Measurements from ENCODE around the gene SHPK.
A peak's percentile ranks its signal among the peaks of the same experiment; 100 is the strongest.
"Not testable (repeated sequence)": the region's sequence is repeated elsewhere in the genome, so short reads cannot be mapped to it uniquely, and the experiment has no call there.

SHPK gene

GRCh38 chr17:3565143-3565542 is 70.9 kb downstream of the SHPK start:
- Histone ChIP-seq H3K36me3 (replicated peaks; ENCODE audit: insufficient read depth, low read length) (no peaks in the 10 kb centered on the region), H3K27me3 (replicated peaks; ENCODE audit: insufficient read depth, low read length) (no peaks in the 10 kb centered on the region), H2AFZ (ENCODE audit: low read length) (no peak overlapping the region), H3K79me2 (ENCODE audit: low read length) (no peaks in the 10 kb centered on the region), H3K9ac (ENCODE audit: low read length) (no peak overlapping the region), H3K4me3 (ENCODE audit: low read length) (no peak overlapping the region), H3K9me2 (replicated peaks; ENCODE audit: insufficient read depth, low read length) (no peaks in the 10 kb centered on the region), H3K9me3 (replicated peaks; ENCODE audit: insufficient read depth, low read length) (no peaks in the 10 kb centered on the region), H3K4me1 (ENCODE audit: low read length) (peaks cover 5% of the 10 kb centered on the region; the same call in 1 of the 2 replicates), H4K20me1 (ENCODE audit: insufficient read depth, low read length) (no peaks in the 10 kb centered on the region), H3F3A (ENCODE audit: insufficient read depth, low read length) (no peaks in the 10 kb centered on the region; the same call in 1 of the 2 replicates), H3K4me2 (ENCODE audit: low read depth, low read length) (no peak overlapping the region), H3K27ac (ENCODE audit: low read length) (no peak overlapping the region)
- DNase-seq = no peak
- TF ChIP-seq EZH2 (optimal IDR thresholded peaks at IDR 0.05; ENCODE audit: low read depth, low read length) = no peak
- no peak for TF ChIP-seq EZH2phosphoT487 (IDR thresholded peaks at IDR 0.05; ENCODE audit: low read length)
- TF ChIP-seq CTCF (IDR thresholded peaks at IDR 0.05; ENCODE audit: low read length) = no peak

GRCh38 chr17:3564241-3564640 is 71.8 kb downstream of the SHPK start:
- not testable (repeated sequence) for H3F3A ChIP-seq (ENCODE audit: insufficient read depth, low read length); H3K9ac ChIP-seq (ENCODE audit: low read length); H3K36me3 ChIP-seq (replicated peaks; ENCODE audit: insufficient read depth, low read length); H4K20me1 ChIP-seq (ENCODE audit: insufficient read depth, low read length); DNase-seq; H3K27ac ChIP-seq (ENCODE audit: low read length); H3K79me2 ChIP-seq (ENCODE audit: low read length); H3K9me2 ChIP-seq (replicated peaks; ENCODE audit: insufficient read depth, low read length); H3K4me1 ChIP-seq (ENCODE audit: low read length); H2AFZ ChIP-seq (ENCODE audit: low read length); H3K4me3 ChIP-seq (ENCODE audit: low read length); H3K9me3 ChIP-seq (replicated peaks; ENCODE audit: insufficient read depth, low read length); H3K27me3 ChIP-seq (replicated peaks; ENCODE audit: insufficient read depth, low read length); H3K4me2 ChIP-seq (ENCODE audit: low read depth, low read length)

GRCh38 chr17:3559270-3559645 is 76.8 kb downstream of the SHPK start:
- H3K9me2 ChIP-seq (replicated peaks; ENCODE audit: insufficient read depth, low read length) = no peaks in the 10 kb centered on the region
- no peaks in the 10 kb centered on the region for H4K20me1 ChIP-seq (ENCODE audit: insufficient read depth, low read length)
- TF ChIP-seq CTCF (IDR thresholded peaks at IDR 0.05; ENCODE audit: low read length) (no peak), EZH2phosphoT487 (IDR thresholded peaks at IDR 0.05; ENCODE audit: low read length) (no peak), EZH2 (optimal IDR thresholded peaks at IDR 0.05; ENCODE audit: low read depth, low read length) (no peak)
- no peaks in the 10 kb centered on the region for H3K27me3 ChIP-seq (replicated peaks; ENCODE audit: insufficient read depth, low read length)
- H3K36me3 ChIP-seq (replicated peaks; ENCODE audit: insufficient read depth, low read length) = 0 out of 2 replicates have a peak, but pooled peaks cover 2% of the 10 kb centered on the region
- H3K9me3 ChIP-seq (replicated peaks; ENCODE audit: insufficient read depth, low read length) = no peaks in the 10 kb centered on the region
- DNase-seq = no peak
- peaks cover 16% of the 10 kb centered on the region for H3F3A ChIP-seq (ENCODE audit: insufficient read depth, low read length)
- H3K4me3 ChIP-seq (ENCODE audit: low read length) = peak overlapping the region; percentile 54
- peaks cover 25% of the 10 kb centered on the region for H3K4me1 ChIP-seq (ENCODE audit: low read length)
- peak overlapping the region; percentile 35; the same call in 1 of the 2 replicates for H2AFZ ChIP-seq (ENCODE audit: low read length)
- H3K79me2 ChIP-seq (ENCODE audit: low read length) = peaks cover 32% of the 10 kb centered on the region
- H3K27ac ChIP-seq (ENCODE audit: low read length) = peak overlapping the region; percentile 99
- peak overlapping the region; percentile 87 for H3K9ac ChIP-seq (ENCODE audit: low read length)
- peak overlapping the region; percentile 94 for H3K4me2 ChIP-seq (ENCODE audit: low read depth, low read length)

GRCh38 chr17:3558603-3559269 is 77.3 kb downstream of the SHPK start:
- Histone ChIP-seq H3K9me3 (replicated peaks; ENCODE audit: insufficient read depth, low read length) (no peaks in the 10 kb centered on the region), H3K36me3 (replicated peaks; ENCODE audit: insufficient read depth, low read length) (peaks cover 6% of the 10 kb centered on the region; the same call in 1 of the 2 replicates), H2AFZ (ENCODE audit: low read length) (peak overlapping the region; percentile 35; the same call in 1 of the 2 replicates), H3K79me2 (ENCODE audit: low read length) (peaks cover 37% of the 10 kb centered on the region), H3K27me3 (replicated peaks; ENCODE audit: insufficient read depth, low read length) (no peaks in the 10 kb centered on the region), H3K4me3 (ENCODE audit: low read length) (peak overlapping the region; percentile 54), H3K9me2 (replicated peaks; ENCODE audit: insufficient read depth, low read length) (no peaks in the 10 kb centered on the region), H3K4me2 (ENCODE audit: low read depth, low read length) (peak overlapping the region; percentile 94), H3F3A (ENCODE audit: insufficient read depth, low read length) (peaks cover 16% of the 10 kb centered on the region), H3K27ac (ENCODE audit: low read length) (peak overlapping the region; percentile 99), H4K20me1 (ENCODE audit: insufficient read depth, low read length) (no peaks in the 10 kb centered on the region), H3K4me1 (ENCODE audit: low read length) (peaks cover 25% of the 10 kb centered on the region), H3K9ac (ENCODE audit: low read length) (peak overlapping the region; percentile 87)
- TF ChIP-seq CTCF (IDR thresholded peaks at IDR 0.05; ENCODE audit: low read length) = no peak
- no peak for TF ChIP-seq EZH2phosphoT487 (IDR thresholded peaks at IDR 0.05; ENCODE audit: low read length)
- no peak for TF ChIP-seq EZH2 (optimal IDR thresholded peaks at IDR 0.05; ENCODE audit: low read depth, low read length)
- DNase-seq = peak; percentile 97

Measured in MM.1S (cell line).